Esophagus squamous epithelium (tissue), 5 donors: ENCODE results near the gene TBC1D2B. TPM values are rescaled to one million over a fixed set of nuclear protein-coding genes. Genes with fewer than 3 reads are reported as not detected.

Experiments used
- DNase-seq: peaks from one replicate; lab custom pipeline; 2025; lab: John Stamatoyannopoulos, UW
- H3K27ac ChIP-seq, 4 donors: fragments of 200-600 bp; sonication (generic); one replicate each; pipeline ENCODE4 v1.5.1; 2016 to 2019; ENCODE audit warnings: mild to moderate bottlenecking in 1 of 4
- H3K27me3 ChIP-seq, 4 donors: fragments of 200-600 bp; sonication (generic); 1 replicate in 3 of 4; 2 replicates in 1 of 4; pipeline versions ENCODE4 v1.5.1 to v1.6.0; 2017 to 2021; ENCODE audit warnings: antibody characterized with exemption in 1 of 4
- H3K36me3 ChIP-seq, 3 donors: fragments of 200-600 bp; sonication (generic); one replicate each; pipeline ENCODE4 v1.5.1; 2016 to 2019
- H3K4me1 ChIP-seq, 3 donors: fragments of 200-600 bp; sonication (generic); one replicate each; pipeline ENCODE4 v1.5.1; 2017 to 2019
- H3K4me3 ChIP-seq, 4 donors: fragments of 200-600 bp; sonication (generic); 1 replicate in 3 of 4; 2 replicates in 1 of 4; pipeline ENCODE4 v1.5.1; 2016 to 2019; ENCODE audit warnings: mild to moderate bottlenecking in 2 of 4, moderate library complexity in 1 of 4
- H3K9me3 ChIP-seq, 3 donors: fragments of 200-600 bp; sonication (generic); one replicate each; pipeline ENCODE4 v1.5.1; 2016 to 2019
- CTCF ChIP-seq, 6 experiments: fragments of 450-650 bp in 4 of 6; fragments of 200-600 bp in 2 of 6; sonication (generic) in 2 of 6; IDR thresholded peaks; one replicate each; pipeline ENCODE4 v1.5.1; 2016 to 2019; ENCODE audit warnings: antibody characterized with exemption in 6 of 6, mild to moderate bottlenecking in 4 of 6, moderate library complexity in 4 of 6
- POLR2A ChIP-seq, 4 donors: fragments of 450-650 bp; IDR thresholded peaks; one replicate each; pipeline ENCODE4 v1.6.1; 2017; ENCODE audit warnings: antibody characterized with exemption in 4 of 4, mild to moderate bottlenecking in 4 of 4, moderate library complexity in 3 of 4
- WGBS, 2 donors: methylation state at CpG; one replicate each; pipeline ENCODE4 v1.1.5; 2018; 5-methylcytosine and 5-hydroxymethylcytosine counted together
- intact Hi-C: fragments of 100-400 bp; cut with DNase I; formaldehyde crosslinking; loops from one replicate; pipeline ENCODE4 v1.15.0; 2022
- total RNA-seq, 4 donors: library from RNA; depleted of rRNA; stranded (reverse); fragments of >200 nt; gene quantifications; one replicate each; pipeline ENCODE4 v1.1.0, GENCODE V29; 2016
- donor health status: DM: yes; HTN: yes; CAD: no.

The TBC1D2B gene
- total RNA-seq, 4 donors from 2014 or later, result 13.0 to 30.7 (median 17.8) TPM

- H3K9me3 ChIP-seq, result no peaks in the 10 kb centered on the region
- H3K4me1 ChIP-seq, result peaks cover 21 to 75% (median 35%) of the 10 kb centered on the region in 3 donors
- intact Hi-C loops, result no loop called here
- WGBS, 2 donors, result 81 to 85% methylated on average over 4 to 8 of the region's 8 CpGs
- no peaks in the 10 kb centered on the region for H3K27me3 ChIP-seq
- peaks cover 0 to 62% (median 0%) of the 10 kb centered on the region in 3 donors for H3K36me3 ChIP-seq
- TF ChIP-seq POLR2A (IDR thresholded peaks at IDR 0.05) (no peak), CTCF (IDR thresholded peaks at IDR 0.05) (no peak)
- peak overlapping the region in 3 of 4 donors; percentile 4 to 63 (median 13) for H3K27ac ChIP-seq
- DNase-seq, result no peak
- H3K4me3 ChIP-seq, result no peak overlapping the region
Measured at GRCh38 chr15:78038585-78039247, 38.8 kb downstream of the TBC1D2B start.

- Histone ChIP-seq H3K27me3 (no peaks in the 10 kb centered on the region), H3K9me3 (no peaks in the 10 kb centered on the region), H3K4me1 (peaks cover 21 to 75% (median 35%) of the 10 kb centered on the region in 3 donors), H3K27ac (peak overlapping the region in 2 of 4 donors; percentile 10 to 32), H3K36me3 (peaks cover 0 to 62% (median 0%) of the 10 kb centered on the region in 3 donors), H3K4me3 (no peak overlapping the region)
- 56 to 59% methylated on average over 2 to 4 of the region's 4 CpGs for WGBS, 2 donors
- TF ChIP-seq CTCF (IDR thresholded peaks at IDR 0.05), result no peak
- no peak for TF ChIP-seq POLR2A (IDR thresholded peaks at IDR 0.05)
- intact Hi-C loops, result no loop called here
- no peak for DNase-seq
Measured at GRCh38 chr15:78037779-78038305, 39.7 kb downstream of the TBC1D2B start.

GRCh38 chr15:78037328-78037727 is 40.2 kb downstream of the TBC1D2B start:
- Histone ChIP-seq H3K27me3 (no peaks in the 10 kb centered on the region), H3K27ac (peak overlapping the region in 2 of 4 donors; percentile 10 to 32), H3K4me3 (no peak overlapping the region), H3K4me1 (peaks cover 21 to 75% (median 35%) of the 10 kb centered on the region in 3 donors), H3K36me3 (peaks cover 0 to 57% (median 0%) of the 10 kb centered on the region in 3 donors), H3K9me3 (no peaks in the 10 kb centered on the region)
- no peak for DNase-seq
- WGBS, 2 donors, result 54 to 56% methylated on average over 3 of the region's 7 CpGs
- intact Hi-C loops, result no loop called here
- TF ChIP-seq CTCF (IDR thresholded peaks at IDR 0.05) (no peak), POLR2A (IDR thresholded peaks at IDR 0.05) (no peak)

- H3K27me3 ChIP-seq, result no peaks in the 10 kb centered on the region
- H3K9me3 ChIP-seq, result no peaks in the 10 kb centered on the region
- no peak for DNase-seq
- H3K4me3 ChIP-seq, result no peak overlapping the region
- H3K27ac ChIP-seq, result peak overlapping the region in 2 of 4 donors; percentile 58 to 64
- TF ChIP-seq CTCF (IDR thresholded peaks at IDR 0.05) (no peak), POLR2A (IDR thresholded peaks at IDR 0.05) (no peak)
- WGBS, 2 donors, result 83 to 93% methylated on average over 6 of the region's 6 CpGs
- intact Hi-C loops, result no loop called here
- peaks cover 0 to 51% (median 0%) of the 10 kb centered on the region in 3 donors for H3K36me3 ChIP-seq
- peaks cover 21 to 78% (median 35%) of the 10 kb centered on the region in 3 donors for H3K4me1 ChIP-seq
Measured at GRCh38 chr15:78035861-78036476, 41.5 kb downstream of the TBC1D2B start.

- WGBS, 2 donors, result 36 to 38% methylated on average over 4 of the region's 4 CpGs
- H3K27me3 ChIP-seq, result no peaks in the 10 kb centered on the region
- no peak for DNase-seq
- peak overlapping the region in 2 of 4 donors; percentile 58 to 64 for H3K27ac ChIP-seq
- TF ChIP-seq CTCF (IDR thresholded peaks at IDR 0.05), result no peak
- TF ChIP-seq POLR2A (IDR thresholded peaks at IDR 0.05), result no peak
- no peak overlapping the region for H3K4me3 ChIP-seq
- H3K9me3 ChIP-seq, result no peaks in the 10 kb centered on the region
- H3K4me1 ChIP-seq, result peaks cover 21 to 77% (median 32%) of the 10 kb centered on the region in 3 donors
- intact Hi-C loops, result no loop called here
- H3K36me3 ChIP-seq, result peaks cover 0 to 53% (median 0%) of the 10 kb centered on the region in 3 donors
Measured at GRCh38 chr15:78035321-78035751, 42.2 kb downstream of the TBC1D2B start.
